SH-SY5Y (cell line): ENCODE data around the gene TBL1X.

Source experiments
- GATA2 ChIP-seq: IDR thresholded peaks from 2 replicates; pipeline ENCODE4 v1.6.1; 2011; ENCODE audit warnings: mild to moderate bottlenecking, low read depth, low read length
- GATA3 ChIP-seq: IDR thresholded peaks from 2 replicates; pipeline ENCODE4 v1.6.1; 2011; ENCODE audit warnings: low read depth, mild to moderate bottlenecking, low read length, moderate library complexity

TBL1X gene

DNA sequence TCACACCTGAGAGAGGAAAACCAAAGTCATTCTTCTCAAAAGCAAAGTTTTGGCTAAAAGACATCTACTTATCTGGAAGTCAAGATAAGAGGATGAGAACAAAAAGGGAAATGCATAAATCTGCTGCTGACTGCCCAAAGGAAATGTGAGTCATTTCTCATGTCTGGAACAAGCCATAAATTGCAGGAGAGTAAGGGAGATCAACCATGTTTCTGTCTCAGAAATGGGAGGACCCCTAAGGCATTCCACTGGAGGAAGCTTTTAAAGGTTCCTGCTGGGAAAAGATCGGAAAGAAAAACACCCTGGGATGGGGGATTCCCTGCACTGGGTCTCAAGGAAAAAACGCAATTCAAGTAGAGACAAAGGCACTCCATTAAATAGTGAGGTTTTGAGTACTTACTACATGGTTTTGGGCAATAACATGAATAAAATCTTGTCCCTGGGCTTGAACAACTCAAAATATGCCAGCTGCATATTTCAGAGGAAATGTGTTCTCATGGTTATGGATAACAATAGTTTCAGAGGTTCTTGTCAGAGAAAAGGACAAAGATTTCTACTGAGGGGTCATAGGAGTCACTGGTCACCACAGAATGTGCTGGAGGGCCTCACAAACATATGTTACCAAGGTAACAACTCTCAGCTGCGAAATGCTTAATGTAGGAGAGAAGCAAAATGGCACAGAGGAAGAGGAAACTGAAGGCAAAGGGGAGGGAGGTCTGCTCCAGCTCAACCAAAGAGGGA is 281.5 kb downstream of the TBL1X start:
- TF ChIP-seq GATA2 = no peak
- TF ChIP-seq GATA3 = no peak

- TF ChIP-seq GATA3 (no peak), GATA2 (no peak)
These were observed 282.8 kb downstream of the TBL1X start for GRCh38 chrX:9747644-9748043.

- no peak for TF ChIP-seq GATA3
These were observed 284.4 kb downstream of the TBL1X start for GRCh38 chrX:9749146-9749692.

DNA sequence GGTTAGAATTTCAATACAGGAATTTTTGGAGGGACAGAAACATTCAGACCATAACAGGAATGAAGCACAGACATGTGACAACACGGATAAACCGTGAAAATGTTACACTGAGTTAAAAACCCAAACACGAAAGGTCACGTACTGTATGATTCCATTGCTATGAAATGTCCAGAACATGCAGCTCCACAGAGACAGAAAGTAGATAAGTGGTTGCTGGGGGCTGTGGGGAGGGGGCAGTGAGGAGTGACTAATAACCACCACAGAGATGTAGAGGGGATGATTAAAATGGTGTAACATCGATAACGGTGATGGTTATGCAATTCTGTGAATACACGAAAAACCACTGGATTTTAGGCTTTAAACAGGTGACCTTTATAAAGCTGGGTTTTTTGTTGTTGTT is 292.5 kb downstream of the TBL1X start:
- no peak for TF ChIP-seq GATA2
- no peak for TF ChIP-seq GATA3

- TF ChIP-seq GATA2 = no peak
- TF ChIP-seq GATA3 = no peak
These were observed 293.3 kb downstream of the TBL1X start for GRCh38 chrX:9758021-9758638.

GRCh38 chrX:9759337-9759736 is 294.5 kb downstream of the TBL1X start:
- TF ChIP-seq GATA3 (no peak), GATA2 (no peak)

GRCh38 chrX:9765072-9765736 is 300.3 kb downstream of the TBL1X start:
- no peak for TF ChIP-seq GATA3
- no peak for TF ChIP-seq GATA2

- TF ChIP-seq GATA2 = no peak
- no peak for TF ChIP-seq GATA3
These were observed 300.9 kb downstream of the TBL1X start, which contains the start of gene GPR143 for GRCh38 chrX:9765737-9766097. TSS of gene GPR143 (minus strand) at chrX:9765847. CDS start at chrX:9765817, 30 bp downstream.

GRCh38 chrX:9767375-9767774 is 302.5 kb downstream of the TBL1X start:
- TF ChIP-seq GATA2 = no peak
- TF ChIP-seq GATA3 = no peak

GRCh38 chrX:9770319-9770718 is 305.5 kb downstream of the TBL1X start:
- TF ChIP-seq GATA3 = no peak
- TF ChIP-seq GATA2 = no peak

DNA sequence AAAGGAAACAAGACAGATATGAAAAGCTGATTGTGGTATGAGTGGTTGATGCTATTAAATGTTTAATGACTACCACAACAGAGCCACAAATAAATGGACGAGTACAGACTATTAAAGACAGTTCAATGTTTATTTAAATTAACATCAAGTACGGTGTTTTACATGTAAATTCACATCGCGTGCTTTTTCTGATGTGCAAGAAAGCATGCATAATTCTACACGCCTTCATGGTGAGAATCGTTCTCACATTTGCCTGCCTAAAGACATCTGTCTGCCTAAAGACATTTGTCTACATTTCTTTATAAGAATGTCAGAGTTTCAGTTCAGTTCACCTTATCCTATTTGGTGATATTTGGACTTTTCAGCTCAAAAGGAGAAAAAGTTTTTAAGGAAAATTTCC is 308.1 kb downstream of the TBL1X start:
- no peak for TF ChIP-seq GATA2
- TF ChIP-seq GATA3 = no peak

DNA sequence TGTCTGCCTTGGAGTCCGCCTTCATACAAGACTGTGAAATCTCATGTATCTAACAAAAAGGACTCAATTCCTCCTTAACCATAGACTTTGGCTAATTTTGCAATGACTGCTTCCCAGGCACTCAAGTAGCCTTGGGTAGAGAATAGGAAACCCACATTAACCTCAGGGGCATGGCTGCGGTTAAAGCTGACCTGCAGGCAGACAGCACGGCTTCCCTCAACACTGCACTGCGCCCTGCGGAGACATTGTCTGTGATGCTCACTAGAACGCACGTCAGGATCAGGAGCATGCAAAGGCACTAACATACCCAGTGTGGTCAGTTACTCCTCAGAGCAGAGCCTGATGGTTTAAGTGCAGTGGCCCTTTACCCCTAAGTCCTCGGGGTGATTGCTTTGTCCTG is 311.1 kb downstream of the TBL1X start:
- TF ChIP-seq GATA3 = no peak
- TF ChIP-seq GATA2 = no peak

DNA sequence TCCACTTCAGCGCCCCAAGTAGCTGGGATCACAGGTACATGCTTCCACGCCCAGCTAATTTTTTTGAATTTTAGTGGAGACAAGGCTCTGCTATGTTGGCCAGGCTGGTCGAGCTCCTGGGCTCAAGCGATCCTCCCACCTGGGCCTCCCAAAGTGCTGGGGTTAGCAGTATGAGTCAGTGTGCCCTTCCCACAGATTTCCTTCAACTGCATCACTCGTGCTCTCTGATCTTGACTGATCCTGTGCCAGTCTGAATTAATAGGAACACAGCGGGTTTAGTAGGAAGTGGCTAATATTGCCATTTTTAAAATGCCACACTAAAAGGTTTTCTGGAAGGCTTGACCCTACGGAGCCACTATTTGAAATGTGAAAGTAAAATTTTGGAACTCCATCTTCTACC is 317.1 kb downstream of the TBL1X start:
- TF ChIP-seq GATA2 (no peak), GATA3 (no peak)

GRCh38 chrX:9784332-9784731 is 319.5 kb downstream of the TBL1X start:
- TF ChIP-seq GATA3 = no peak
- no peak for TF ChIP-seq GATA2
